ENCODE measurements around the gene TRIP13.
"Not testable (repeated sequence)": the region's sequence is repeated elsewhere in the genome, so short reads cannot be mapped to it uniquely, and the experiment has no call there.

The TRIP13 gene

GRCh38 chr5:900781-901180 is 8.1 kb downstream of the TRIP13 start:
- DNase-seq = no peak

GRCh38 chr5:902129-902916 is 9.6 kb downstream of the TRIP13 start:
- DNase-seq = no peak

GRCh38 chr5:903756-904096 is 11.0 kb downstream of the TRIP13 start:
- DNase-seq = no peak

- DNase-seq = no peak
These were observed 12.5 kb downstream of the TRIP13 start for GRCh38 chr5:905139-905642.

GRCh38 chr5:907366-907910 is 14.8 kb downstream of the TRIP13 start:
- DNase-seq = no peak

- no peak for DNase-seq
These were observed 15.5 kb downstream of the TRIP13 start for GRCh38 chr5:908172-908571.

GRCh38 chr5:909086-909485 is 16.4 kb downstream of the TRIP13 start:
- DNase-seq = no peak

- no peak for DNase-seq
These were observed 17.5 kb downstream of the TRIP13 start for GRCh38 chr5:909994-910768.

- no peak for DNase-seq
These were observed 18.1 kb downstream of the TRIP13 start for GRCh38 chr5:910769-911160.

- no peak for DNase-seq
These were observed 18.9 kb downstream of the TRIP13 start for GRCh38 chr5:911601-912000.

- peak; percentile 51 to 61 (median 57) for DNase-seq
These were observed 19.8 kb downstream of the TRIP13 start for GRCh38 chr5:912280-913091.

GRCh38 chr5:914174-914573 is 21.5 kb downstream of the TRIP13 start:
- DNase-seq = no peak

GRCh38 chr5:914612-915011 is 21.9 kb downstream of the TRIP13 start:
- DNase-seq = no peak

- not testable (repeated sequence) for DNase-seq
These were observed 22.7 kb downstream of the TRIP13 start for GRCh38 chr5:915346-915745.

- no peak for DNase-seq
These were observed 23.3 kb downstream of the TRIP13 start for GRCh38 chr5:915946-916345.

- no peak for DNase-seq
These were observed 24.0 kb downstream of the TRIP13 start for GRCh38 chr5:916441-917293.

GRCh38 chr5:918717-919116 is 26.0 kb downstream of the TRIP13 start:
- DNase-seq = not testable (repeated sequence)

- no peak for DNase-seq
These were observed 26.8 kb downstream of the TRIP13 start for GRCh38 chr5:919356-920000.

GRCh38 chr5:920321-920720 is 27.6 kb downstream of the TRIP13 start:
- DNase-seq = no peak

GRCh38 chr5:921456-922435 is 29.1 kb downstream of the TRIP13 start:
- no peak for DNase-seq
